HG03196 (cell line): Measurements from ENCODE around the gene GMDS.

Experiments
- ATAC-seq: cut with Tn5 transposase; IDR thresholded peaks from one replicate; pipeline ENCODE4 v1.9.1; 2021; ENCODE audit not compliant: unreplicated experiment

GMDS gene

DNA sequence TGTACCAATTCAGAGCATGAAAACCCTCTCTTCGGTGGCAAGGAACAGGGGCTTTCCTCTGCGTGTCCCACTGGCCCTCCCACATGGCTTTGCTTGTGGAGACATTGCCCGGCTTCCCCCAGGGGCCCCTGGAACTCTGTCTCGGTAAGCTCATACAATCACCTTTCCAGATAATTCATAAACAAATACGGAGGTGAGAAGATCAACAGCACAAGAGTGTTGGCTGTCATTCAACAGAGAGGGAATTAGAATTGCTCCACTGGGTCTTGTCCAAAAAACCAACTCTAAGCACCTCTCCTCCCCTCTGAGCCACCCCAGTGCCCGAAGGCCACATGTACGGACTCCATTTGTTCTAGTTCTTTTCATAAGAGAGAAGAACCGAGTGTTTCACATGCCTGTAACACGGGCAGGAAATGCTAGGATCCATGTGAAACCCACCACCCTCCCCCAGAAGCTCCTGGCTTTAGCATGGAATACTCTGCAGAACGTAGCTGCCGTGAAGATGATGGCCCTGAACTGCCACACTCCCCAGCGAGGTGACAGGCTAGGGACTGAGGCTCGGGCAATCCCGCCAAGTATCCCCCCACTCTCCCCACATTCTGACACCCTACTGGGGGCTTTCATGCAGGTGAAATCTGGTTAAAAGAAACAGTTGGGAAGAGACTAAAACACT is 660.3 kb downstream of the GMDS start:
- no peak for ATAC-seq

DNA sequence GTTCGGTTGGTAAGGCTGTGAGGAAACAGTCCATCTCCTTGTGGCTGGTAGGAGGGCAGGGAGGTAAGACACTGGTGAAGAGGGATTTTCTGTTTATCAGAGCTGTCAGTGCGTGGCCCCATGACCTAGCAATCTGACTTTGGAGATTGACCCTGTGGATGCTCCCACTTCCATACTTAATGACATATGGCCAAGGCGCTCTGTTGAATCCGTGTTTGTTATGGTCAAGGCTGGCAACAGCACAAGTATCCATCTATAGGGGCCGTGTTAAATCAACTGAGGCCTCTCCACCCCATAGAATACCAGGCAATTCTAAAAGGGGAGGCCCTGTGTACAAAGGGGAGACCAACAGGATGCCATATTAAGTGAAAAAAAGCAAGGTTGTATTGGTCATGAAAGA is 661.3 kb downstream of the GMDS start:
- ATAC-seq = no peak

DNA sequence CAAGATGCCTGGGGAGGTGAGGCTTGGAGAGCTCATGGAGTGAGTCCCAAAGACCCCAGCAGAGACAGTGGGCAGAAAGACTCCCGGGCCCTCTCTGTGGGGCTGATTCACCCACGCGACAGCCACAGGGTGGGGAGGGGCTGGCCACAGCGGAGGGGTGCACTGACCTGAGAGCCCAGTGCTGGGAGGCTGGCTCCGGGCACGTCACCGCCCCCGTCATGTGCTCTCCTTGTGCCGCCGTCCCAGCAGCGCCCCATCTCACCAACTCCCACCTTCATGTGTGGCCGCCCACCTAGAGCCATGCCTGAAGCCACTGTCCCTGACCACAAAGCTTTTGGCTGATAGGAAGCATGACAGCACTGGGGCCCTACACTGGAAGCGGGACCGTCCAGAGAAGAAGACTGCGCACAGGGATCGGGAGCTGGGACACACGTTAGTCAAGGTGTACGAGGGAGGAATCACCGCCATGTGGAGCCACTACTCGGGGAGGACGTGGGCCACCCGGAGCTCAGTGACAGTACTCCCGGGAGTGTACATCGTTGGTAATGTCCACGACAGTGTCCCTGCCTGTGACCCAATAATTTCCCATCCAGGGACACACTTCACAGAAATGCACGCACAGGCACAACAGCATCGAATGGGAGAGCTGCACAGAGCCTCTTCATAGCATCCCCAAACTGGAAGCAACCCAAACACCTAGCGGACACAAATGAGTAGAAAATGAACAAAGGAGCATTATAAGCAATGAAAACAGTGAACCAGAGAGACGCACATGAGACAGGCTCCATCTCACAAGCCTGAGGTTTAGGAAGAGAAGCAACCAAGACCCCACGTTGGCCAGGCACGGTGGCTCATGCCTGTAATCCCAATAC is 664.0 kb downstream of the GMDS start:
- ATAC-seq = no peak

DNA sequence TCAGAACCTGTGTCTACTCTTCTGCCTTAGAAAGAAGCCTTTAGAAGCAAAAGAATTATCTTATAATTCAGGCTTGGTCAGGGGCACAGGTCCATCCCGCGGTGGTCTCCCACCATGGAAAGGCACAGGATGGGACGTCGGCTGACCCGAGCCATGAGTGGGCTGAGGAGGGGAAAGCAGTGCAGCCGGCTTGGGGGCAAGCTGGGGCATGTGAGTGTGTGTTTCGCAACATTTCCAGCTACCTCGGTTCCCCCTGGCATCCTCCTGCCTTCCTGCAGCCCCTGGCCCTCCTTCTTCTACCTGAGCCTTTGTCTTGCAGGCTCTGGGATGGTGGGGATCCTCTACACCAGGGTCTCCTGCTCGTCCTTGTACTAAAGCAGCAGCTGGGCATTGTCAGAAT is 664.8 kb downstream of the GMDS start:
- no peak for ATAC-seq

DNA sequence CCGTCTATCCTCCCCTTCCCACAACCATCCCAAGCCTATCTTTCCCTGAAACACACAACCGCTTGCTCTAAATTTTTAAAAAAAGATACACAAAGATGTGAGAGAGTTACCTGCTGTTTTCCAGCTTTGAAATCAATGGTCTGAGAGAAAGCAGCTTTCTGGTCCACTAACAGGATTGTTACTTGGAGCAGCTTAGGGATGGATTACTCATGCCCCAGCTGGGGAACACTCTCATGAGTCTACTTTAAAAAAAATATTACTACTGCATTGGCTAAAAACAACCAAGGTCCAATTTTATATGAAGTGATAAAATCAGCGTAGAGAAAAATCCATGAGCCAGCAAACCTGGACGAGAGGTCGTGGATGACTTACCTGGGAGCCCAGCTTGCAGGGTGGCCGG is 665.3 kb downstream of the GMDS start:
- no peak for ATAC-seq

DNA sequence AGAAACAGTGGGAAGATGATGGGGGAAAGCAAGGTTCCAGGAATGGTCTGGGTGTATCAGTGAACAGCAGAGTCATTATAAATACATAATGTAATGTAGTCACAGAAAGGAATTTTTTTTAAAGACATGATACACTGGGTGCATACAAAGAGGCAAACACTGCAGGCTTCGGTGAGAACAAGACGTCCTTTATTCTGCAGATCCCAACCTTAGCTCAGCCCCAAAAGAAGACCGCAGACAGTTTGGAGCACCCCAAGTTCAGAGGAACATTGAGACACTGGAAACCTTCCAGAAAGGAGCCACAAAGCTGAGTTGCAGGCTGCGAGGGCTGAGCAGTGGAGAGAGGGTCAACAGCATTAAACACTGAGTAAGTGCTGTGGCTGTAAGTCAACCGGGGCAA is 666.3 kb downstream of the GMDS start:
- no peak for ATAC-seq

DNA sequence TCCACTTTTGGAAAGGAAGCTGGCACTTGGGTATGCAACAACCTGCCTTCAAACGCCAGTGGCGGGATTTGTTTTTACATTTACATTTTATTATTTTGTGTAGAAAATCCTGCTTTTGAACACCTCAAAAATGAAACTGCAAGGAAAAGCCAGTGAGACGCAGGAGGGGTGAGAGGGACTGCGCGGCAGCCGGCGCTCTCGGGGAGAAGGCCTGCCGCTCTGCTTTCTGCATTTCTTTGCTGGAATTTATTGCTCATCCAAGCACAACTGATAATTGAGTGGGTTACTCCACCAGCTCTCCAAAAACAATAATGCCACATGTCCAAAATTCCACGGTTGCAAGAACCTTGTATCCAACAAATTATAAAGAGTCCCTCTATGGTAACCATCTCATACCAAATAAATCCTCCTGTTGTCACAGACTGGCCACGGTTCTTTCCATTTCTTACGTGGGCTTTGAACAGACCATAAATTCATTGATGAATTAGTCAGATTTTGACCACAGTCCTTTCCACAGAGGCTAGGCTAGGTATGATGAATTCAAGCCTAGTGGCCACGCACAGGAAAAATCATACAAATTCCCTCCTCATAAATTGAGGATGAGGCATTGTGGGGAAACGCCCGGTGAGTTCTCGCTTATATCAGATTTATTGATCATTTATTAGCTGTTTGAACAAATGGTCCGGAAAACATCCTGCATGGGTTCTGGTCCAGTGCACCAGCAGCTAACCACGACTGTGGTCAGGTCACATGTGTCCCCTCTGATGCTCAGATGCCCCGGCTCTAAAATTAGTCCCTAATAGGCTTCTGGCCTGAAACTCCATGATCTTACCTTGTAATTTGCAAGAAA is 667.3 kb downstream of the GMDS start:
- no peak for ATAC-seq

DNA sequence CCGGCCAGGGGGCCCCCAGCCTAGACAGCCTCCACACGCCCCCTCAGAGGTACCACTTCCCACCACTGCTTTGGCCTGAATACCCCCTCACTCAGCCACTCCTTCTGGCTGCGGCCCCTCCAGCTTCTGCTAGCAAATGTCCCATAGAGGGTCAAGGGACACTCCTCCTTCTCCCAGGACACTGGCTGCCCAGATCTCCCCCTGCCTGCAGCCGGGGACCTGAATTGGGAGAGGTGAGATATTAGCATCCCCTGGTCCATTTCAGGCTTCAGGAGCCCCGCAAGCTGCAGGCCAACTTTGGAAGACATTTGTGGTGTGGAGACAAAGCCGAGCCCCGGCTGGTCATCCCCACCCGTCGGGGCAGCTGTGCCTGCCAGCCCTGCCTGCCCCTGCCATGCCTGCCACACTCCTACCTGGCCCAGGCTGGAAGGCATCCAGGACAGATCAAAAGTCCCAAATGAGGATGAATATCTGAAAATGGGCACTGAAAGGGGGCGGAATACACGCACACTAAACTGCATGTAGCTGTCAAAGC is 668.2 kb downstream of the GMDS start:
- ATAC-seq = no peak

DNA sequence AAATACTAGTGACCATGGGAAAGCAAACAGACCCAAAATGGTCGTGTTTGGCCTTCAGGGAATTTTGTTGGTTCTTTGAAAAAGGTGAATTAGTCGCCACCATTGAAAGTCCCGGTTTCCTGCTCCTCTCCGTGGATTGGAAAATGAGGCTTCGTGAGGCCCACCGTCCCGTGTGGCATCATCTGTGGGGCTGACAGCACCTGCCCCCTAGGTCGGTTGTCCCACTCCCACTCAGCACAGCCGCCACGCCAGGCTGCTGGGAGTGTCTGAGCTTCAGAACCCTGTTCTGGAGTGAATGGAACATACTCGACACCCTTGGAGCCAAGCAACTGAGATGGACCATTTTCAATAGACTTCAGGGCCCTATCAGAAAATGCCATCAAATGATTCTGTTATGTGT is 668.7 kb downstream of the GMDS start:
- no peak for ATAC-seq

DNA sequence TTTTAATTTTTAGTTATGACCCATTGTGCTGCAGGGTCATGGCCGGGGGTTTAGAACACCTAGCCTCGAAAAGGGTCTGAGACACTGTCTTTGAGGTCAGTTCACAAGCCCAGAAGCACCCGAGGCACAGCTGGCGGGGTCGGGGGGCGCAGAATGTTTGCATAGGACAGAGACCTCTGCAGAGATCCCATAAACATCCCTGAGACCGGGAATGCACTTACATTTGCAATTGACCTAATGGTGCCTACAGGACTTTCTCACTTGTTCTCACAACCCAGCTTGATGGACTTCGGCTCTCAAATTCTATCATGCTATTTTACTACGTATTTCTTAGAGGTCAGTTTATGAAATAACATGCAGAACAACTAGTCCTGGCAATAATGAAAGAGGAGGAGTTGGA is 669.2 kb downstream of the GMDS start:
- ATAC-seq = no peak

DNA sequence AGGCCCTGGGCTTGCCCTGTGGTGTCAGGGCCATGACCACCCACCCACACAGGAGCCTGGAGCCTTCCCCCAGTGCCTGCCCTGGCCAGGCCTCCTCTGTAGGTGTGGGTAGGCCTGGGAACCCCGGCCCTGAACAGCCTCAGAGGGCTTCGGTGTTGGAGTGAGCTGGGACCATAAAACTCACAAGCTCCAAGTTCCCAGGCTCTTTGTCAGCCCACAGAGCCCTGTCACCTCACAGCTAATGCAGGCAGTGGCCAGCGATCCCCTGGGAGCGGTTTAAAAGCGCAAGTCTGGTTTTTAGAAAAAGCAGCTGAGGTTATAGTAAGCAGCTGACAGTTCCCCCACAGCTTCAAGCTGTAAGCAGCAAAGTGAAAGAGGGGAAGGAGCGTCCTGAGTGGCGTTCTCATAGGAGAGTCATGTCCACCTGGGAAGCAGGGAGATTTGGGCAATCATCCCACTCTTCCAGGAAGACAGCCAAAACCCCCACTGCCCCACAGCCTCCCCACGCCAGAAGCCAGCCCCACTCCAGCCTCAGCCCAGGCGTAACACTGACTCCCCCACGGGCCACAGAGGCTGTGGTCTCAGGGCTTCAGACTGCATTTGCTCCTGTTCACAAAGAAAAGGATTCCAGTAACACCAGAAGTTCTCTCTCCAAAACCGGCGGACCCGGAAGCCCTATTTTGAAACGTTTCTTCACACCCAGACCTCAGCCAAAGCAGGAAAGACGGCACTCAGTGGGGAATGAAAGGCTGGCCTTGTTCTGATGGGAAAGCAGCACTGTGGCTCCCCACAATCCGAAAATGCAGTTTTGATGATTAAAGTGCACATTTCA is 670.0 kb downstream of the GMDS start:
- ATAC-seq = no peak

DNA sequence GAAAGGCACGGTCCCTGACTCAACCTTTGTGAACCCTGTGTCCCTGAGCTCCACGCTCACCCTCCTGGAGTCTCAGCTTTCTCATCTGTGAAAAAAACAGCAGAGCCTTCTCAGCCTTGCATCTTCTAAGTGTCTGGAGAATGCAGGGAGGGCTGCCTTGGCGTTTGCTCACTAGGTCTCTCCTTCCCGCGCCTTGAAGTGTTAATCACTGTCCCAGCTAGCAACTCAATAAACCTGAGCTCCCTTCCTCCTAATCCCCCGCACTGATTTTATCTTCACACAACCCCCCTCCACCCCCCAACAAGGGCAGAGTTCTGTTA is 670.6 kb downstream of the GMDS start:
- ATAC-seq = no peak

DNA sequence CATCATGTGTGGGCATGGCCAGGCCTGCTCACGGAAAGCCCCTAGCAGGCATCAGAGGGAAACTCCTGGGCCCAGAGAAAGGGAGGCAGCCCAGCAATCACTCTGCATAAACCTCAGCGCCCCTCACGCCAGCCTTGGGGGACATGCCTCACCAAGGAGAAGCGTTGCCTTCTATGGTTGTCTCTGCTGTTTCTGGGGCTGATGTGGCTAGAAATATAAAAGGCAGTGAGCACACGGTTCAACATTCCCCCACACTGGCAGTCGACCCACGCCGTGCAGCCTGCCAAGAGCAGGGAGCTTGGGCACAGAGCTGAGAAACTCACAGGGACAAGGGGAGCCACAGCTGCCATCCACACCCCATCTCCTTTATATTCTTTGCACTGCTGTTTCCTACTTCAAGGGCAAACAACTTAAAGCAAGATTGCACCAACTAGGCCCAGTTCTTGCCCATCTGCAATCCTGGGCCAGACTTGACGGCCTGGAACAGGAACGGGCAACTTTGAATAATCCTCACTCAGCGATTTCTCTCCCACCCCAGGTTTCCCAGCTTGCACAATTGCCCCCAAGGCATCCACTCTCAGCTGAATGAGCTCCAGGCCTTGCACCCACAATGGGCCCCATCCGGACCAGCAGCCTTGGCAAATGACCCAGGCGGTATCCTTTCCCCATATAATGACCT is 671.2 kb downstream of the GMDS start:
- ATAC-seq = no peak
